ENCODE results near the gene NFATC1. TPM values are rescaled to one million over a fixed set of nuclear protein-coding genes. Genes with fewer than 3 reads are reported as not detected.

NFATC1 gene
- total and polyA plus RNA-seq, 2 experiments from 2014 or later, result 7.5 to 9.8 TPM

DNA sequence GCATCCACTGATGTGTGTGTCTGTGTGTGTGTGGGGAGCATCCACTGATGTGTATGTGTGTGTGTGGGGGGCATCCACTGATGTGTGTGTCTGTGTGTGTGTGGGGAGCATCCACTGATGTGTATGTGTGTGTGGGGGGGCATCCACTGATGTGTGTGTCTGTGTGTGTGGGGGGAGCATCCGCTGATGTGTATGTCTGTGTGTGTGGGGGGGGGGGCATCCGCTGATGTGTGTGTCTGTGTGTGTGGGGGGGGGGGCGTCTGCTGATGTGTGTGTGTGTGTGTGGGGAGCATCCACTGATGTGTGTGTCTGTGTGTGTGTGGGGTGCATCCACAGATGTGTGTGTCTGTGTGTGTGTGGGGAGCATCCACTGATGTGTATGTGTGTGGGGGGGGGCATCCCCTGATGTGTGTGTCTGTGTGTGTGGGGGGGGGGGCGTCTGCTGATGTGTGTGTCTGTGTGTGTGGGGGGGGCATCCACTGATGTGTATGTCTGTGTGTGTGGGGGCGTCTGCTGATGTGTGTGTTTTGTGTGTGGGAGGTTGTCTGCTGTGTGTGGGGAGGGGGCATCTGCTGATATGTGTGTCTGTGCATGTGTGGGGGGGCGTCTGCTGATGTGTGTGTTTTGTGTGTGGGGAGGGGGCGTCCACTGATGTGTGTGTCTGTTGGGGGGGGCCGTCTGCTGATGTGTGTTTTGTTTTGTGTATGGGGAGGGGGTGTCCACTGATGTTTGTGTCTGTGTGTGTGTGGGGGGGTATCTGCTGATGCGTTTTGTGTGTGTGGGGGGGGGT, 125.9 kb downstream of the NFATC1 start:
- Histone ChIP-seq H3K36me3 (ENCODE audit: low read depth) (no peaks in the 10 kb centered on the region), H3K4me1 (ENCODE audit: insufficient read depth) (no peaks in the 10 kb centered on the region), H3K9me3 (ENCODE audit: low read depth) (no peaks in the 10 kb centered on the region), H2AFZ (no peak overlapping the region), H4K20me1 (ENCODE audit: insufficient read depth) (no peaks in the 10 kb centered on the region), H3F3A (ENCODE audit: insufficient read depth) (no peaks in the 10 kb centered on the region), H3K4me3 (no peak overlapping the region), H3K27me3 (replicated peaks; ENCODE audit: insufficient read depth) (no peaks in the 10 kb centered on the region), H3K9ac (no peak overlapping the region), H3K79me2 (ENCODE audit: insufficient read depth) (no peaks in the 10 kb centered on the region), H3K9me2 (ENCODE audit: insufficient read depth) (no peaks in the 10 kb centered on the region), H3K27ac (no peak overlapping the region), H3K4me2 (ENCODE audit: unreplicated experiment) (no peak overlapping the region)
- in situ Hi-C loops (cut with MboI), result no loop called here
- WGBS, 2 experiments (ENCODE audit: low coverage in 1 of 2, low lambda C conversion rate in 2 of 2, missing lambda C conversion rate in 2 of 2), result 67 to 92% methylated on average over 2 to 8 of the region's 9 CpGs
- TF ChIP-seq EZH2 (IDR thresholded peaks at IDR 0.05; ENCODE audit: insufficient read depth, poor library complexity, severe bottlenecking) (no peak), EZH2phosphoT487 (IDR thresholded peaks at IDR 0.05; ENCODE audit: insufficient read depth, low read depth) (no peak)
- no peak for DNase-seq

DNA sequence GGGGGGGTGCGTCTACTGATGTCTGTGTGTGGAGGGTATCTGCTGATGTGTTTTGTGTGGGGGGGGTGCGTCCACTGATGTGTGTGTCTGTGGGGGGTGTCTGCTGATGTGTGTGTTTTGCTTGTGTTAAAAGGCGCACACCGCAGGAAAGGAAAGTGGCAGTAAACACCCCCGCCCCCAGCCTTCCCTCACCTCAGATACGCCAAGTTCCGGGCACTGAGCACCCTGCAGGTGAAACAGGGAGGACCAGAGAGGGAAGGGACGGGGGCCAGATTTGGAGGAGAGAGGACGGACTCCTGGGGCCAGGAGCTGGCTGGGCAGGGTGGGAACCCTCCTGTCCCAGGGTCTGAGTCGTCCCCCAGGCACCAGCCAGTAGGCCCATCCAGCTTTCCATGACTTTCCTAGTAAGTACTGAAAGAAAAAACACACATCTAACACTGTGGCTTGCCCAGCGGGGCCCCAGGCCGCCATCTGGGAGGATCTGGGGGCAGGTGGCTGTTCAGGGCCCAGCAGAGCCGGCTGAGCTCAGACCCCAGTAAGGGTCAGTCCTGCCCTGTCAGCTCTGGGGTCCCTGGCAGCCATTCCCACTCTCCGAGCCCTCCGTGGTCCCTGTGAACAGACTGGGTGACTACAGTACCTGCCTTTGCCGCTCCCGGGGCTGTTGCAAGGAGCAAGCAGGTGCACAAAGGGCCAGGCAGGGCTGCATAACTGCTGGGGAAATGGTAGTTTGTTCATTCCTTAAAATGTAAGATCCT, 126.9 kb downstream of the NFATC1 start:
- Histone ChIP-seq H3K9me3 (ENCODE audit: low read depth) (no peaks in the 10 kb centered on the region), H3K79me2 (ENCODE audit: insufficient read depth) (no peaks in the 10 kb centered on the region), H3K36me3 (ENCODE audit: low read depth) (no peaks in the 10 kb centered on the region), H3K27me3 (replicated peaks; ENCODE audit: insufficient read depth) (no peaks in the 10 kb centered on the region), H3K4me3 (no peak overlapping the region), H3K9ac (no peak overlapping the region), H2AFZ (no peak overlapping the region), H3K4me2 (ENCODE audit: unreplicated experiment) (no peak overlapping the region), H3K9me2 (ENCODE audit: insufficient read depth) (no peaks in the 10 kb centered on the region), H3K4me1 (ENCODE audit: insufficient read depth) (no peaks in the 10 kb centered on the region), H3F3A (ENCODE audit: insufficient read depth) (no peaks in the 10 kb centered on the region), H4K20me1 (ENCODE audit: insufficient read depth) (no peaks in the 10 kb centered on the region), H3K27ac (no peak overlapping the region)
- TF ChIP-seq EZH2 (IDR thresholded peaks at IDR 0.05; ENCODE audit: insufficient read depth, poor library complexity, severe bottlenecking) (no peak), EZH2phosphoT487 (IDR thresholded peaks at IDR 0.05; ENCODE audit: insufficient read depth, low read depth) (no peak)
- DNase-seq, result no peak
- in situ Hi-C loops (cut with MboI), result no loop called here
- WGBS, 2 experiments (ENCODE audit: low coverage in 1 of 2, low lambda C conversion rate in 2 of 2, missing lambda C conversion rate in 2 of 2), result 94 to 95% methylated on average over 15 to 17 of the region's 17 CpGs

DNA sequence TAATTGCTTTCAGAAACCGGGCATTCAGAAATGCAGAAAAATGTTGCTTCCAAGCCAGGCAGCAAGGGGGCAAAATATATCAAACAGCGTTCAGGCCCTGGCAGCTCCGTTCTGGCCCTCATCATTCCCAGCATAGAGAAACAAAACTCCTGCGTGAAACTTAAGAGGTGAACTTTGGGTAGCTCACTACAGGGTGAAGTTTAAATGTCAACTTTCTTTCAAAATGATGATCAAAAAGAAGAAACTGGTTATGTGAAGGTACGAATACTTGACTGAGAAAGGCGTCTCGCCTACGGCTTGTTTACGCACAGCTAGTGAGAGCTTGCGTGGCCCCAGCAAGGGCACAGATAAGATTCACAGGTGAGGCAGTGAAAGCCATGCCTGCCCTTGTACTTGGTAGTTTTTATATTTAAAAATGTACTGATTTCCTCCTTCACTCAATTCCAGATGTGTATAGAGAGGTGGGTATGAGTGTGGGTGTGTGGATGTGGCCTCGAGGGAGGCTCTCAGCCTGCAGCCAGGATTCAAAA, 127.5 kb downstream of the NFATC1 start:
- 95 to 96% methylated on average over 11 of the region's 11 CpGs for WGBS, 2 experiments (ENCODE audit: low coverage in 1 of 2, low lambda C conversion rate in 2 of 2, missing lambda C conversion rate in 2 of 2)
- Histone ChIP-seq H3K79me2 (ENCODE audit: insufficient read depth) (no peaks in the 10 kb centered on the region), H3K9me3 (ENCODE audit: low read depth) (no peaks in the 10 kb centered on the region), H3K4me1 (ENCODE audit: insufficient read depth) (no peaks in the 10 kb centered on the region), H3K27ac (no peak overlapping the region), H3K27me3 (replicated peaks; ENCODE audit: insufficient read depth) (no peaks in the 10 kb centered on the region), H2AFZ (no peak overlapping the region), H3K4me3 (no peak overlapping the region), H3K9me2 (ENCODE audit: insufficient read depth) (no peaks in the 10 kb centered on the region), H3K4me2 (ENCODE audit: unreplicated experiment) (no peak overlapping the region), H3K36me3 (ENCODE audit: low read depth) (no peaks in the 10 kb centered on the region), H3K9ac (no peak overlapping the region), H4K20me1 (ENCODE audit: insufficient read depth) (no peaks in the 10 kb centered on the region), H3F3A (ENCODE audit: insufficient read depth) (no peaks in the 10 kb centered on the region)
- in situ Hi-C loops (cut with MboI), result no loop called here
- TF ChIP-seq EZH2phosphoT487 (IDR thresholded peaks at IDR 0.05; ENCODE audit: insufficient read depth, low read depth), result no peak
- DNase-seq, result no peak

DNA sequence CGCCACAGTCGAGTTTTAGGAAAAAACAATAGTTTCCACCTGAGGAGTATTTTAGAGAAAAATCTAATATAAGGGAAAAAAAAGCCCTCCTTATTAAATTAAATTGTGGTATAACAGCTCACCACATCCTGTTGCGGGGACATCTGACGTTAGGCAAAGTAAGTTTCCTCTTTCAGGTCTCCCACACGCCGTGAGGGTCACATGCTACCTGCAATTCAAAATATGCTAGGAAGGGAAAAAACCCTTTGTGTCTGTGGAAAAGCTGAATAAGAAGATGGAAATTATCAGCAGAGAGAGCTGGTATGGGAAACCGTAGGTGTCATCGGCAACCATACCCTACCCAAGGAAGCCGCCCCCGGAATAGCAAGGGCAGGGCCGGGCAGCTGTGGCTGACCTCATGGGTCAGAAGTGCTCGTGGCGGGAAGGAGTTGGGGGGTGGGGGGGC, 128.0 kb downstream of the NFATC1 start:
- Histone ChIP-seq H3K4me2 (ENCODE audit: unreplicated experiment) (no peak overlapping the region), H3K27me3 (replicated peaks; ENCODE audit: insufficient read depth) (no peaks in the 10 kb centered on the region), H3K4me1 (ENCODE audit: insufficient read depth) (no peaks in the 10 kb centered on the region), H3K79me2 (ENCODE audit: insufficient read depth) (no peaks in the 10 kb centered on the region), H3K27ac (no peak overlapping the region), H3K4me3 (no peak overlapping the region), H2AFZ (no peak overlapping the region), H3K9me3 (ENCODE audit: low read depth) (no peaks in the 10 kb centered on the region), H3F3A (ENCODE audit: insufficient read depth) (no peaks in the 10 kb centered on the region), H3K36me3 (ENCODE audit: low read depth) (no peaks in the 10 kb centered on the region), H3K9ac (no peak overlapping the region), H4K20me1 (ENCODE audit: insufficient read depth) (no peaks in the 10 kb centered on the region), H3K9me2 (ENCODE audit: insufficient read depth) (no peaks in the 10 kb centered on the region)
- in situ Hi-C loops (cut with MboI), result no loop called here
- 94 to 97% methylated on average over 13 of the region's 13 CpGs for WGBS, 2 experiments (ENCODE audit: low coverage in 1 of 2, low lambda C conversion rate in 2 of 2, missing lambda C conversion rate in 2 of 2)
- TF ChIP-seq EZH2phosphoT487 (IDR thresholded peaks at IDR 0.05; ENCODE audit: insufficient read depth, low read depth) (no peak), EZH2 (IDR thresholded peaks at IDR 0.05; ENCODE audit: insufficient read depth, poor library complexity, severe bottlenecking) (no peak)
- no peak for DNase-seq
